ENCODE data around the gene ADAMTS2.

ADAMTS2 gene

GRCh38 chr5:179344431-179345182 lies 654 bp downstream of the ADAMTS2 start:
- Histone ChIP-seq H3K36me3 (replicated peaks) (no peaks in the 10 kb centered on the region), H3K4me1 (peaks cover 9% of the 10 kb centered on the region; the same call in 1 of the 2 replicates), H3K9me3 (no peaks in the 10 kb centered on the region), H3K27me3 (ENCODE audit: low read depth) (0 out of 2 replicates have a peak, but pooled peaks cover 2% of the 10 kb centered on the region), H3K4me3 (peak overlapping the region; percentile 56)
- peak in 1 of 2 experiments; percentile 36 for DNase-seq (ENCODE audit: low spot score in 2 of 2)
- in situ Hi-C loops (cut with MboI; ENCODE audit: low sequenced_read_pairs): no loop called here

- in situ Hi-C loops (cut with MboI; ENCODE audit: low sequenced_read_pairs): no loop called here
- Histone ChIP-seq H3K4me3 (peak overlapping the region; percentile 56), H3K4me1 (peaks cover 9% of the 10 kb centered on the region; the same call in 1 of the 2 replicates), H3K9me3 (no peaks in the 10 kb centered on the region), H3K36me3 (replicated peaks) (no peaks in the 10 kb centered on the region), H3K27me3 (ENCODE audit: low read depth) (0 out of 2 replicates have a peak, but pooled peaks cover 2% of the 10 kb centered on the region)
- DNase-seq (ENCODE audit: low spot score in 2 of 2): peak; percentile 55 to 83
These were observed 1.4 kb downstream of the ADAMTS2 start for GRCh38 chr5:179343719-179344430.

GRCh38 chr5:179343021-179343718 lies 2.1 kb downstream of the ADAMTS2 start:
- H3K4me1 ChIP-seq: peaks cover 9% of the 10 kb centered on the region; the same call in 1 of the 2 replicates
- H3K36me3 ChIP-seq (replicated peaks): no peaks in the 10 kb centered on the region
- peak overlapping the region; percentile 56 for H3K4me3 ChIP-seq
- DNase-seq (ENCODE audit: low spot score in 2 of 2): peak in 1 of 2 experiments; percentile 44
- H3K9me3 ChIP-seq: no peaks in the 10 kb centered on the region
- H3K27me3 ChIP-seq (ENCODE audit: low read depth): 0 out of 2 replicates have a peak, but pooled peaks cover 2% of the 10 kb centered on the region
- in situ Hi-C loops (cut with MboI; ENCODE audit: low sequenced_read_pairs): no loop called here

DNA sequence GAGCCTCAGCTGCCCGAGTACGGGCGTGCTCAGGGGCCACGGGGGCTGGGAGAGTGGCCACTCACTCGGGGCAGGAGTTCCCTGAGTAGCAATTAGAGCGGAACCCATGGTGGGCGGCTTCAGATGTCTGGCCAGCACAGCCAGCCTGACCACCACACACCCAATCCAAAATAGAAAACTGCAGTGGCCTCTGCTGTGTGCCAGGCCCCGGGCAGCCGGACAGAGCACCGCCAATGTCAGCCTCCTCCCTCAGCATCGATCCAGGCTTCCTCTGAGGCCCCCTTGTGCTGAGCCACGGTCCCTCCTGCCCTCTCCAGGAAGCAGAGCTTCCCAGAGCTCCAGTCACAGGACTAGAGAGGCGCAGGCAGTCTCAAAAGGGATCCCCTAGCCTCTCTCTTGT lies 2.7 kb downstream of the ADAMTS2 start:
- H3K4me3 ChIP-seq: peak overlapping the region; percentile 56
- H3K4me1 ChIP-seq: peaks cover 9% of the 10 kb centered on the region; the same call in 1 of the 2 replicates
- in situ Hi-C loops (cut with MboI; ENCODE audit: low sequenced_read_pairs): no loop called here
- no peaks in the 10 kb centered on the region for H3K9me3 ChIP-seq
- peak in 1 of 2 experiments; percentile 51 for DNase-seq (ENCODE audit: low spot score in 2 of 2)
- no peaks in the 10 kb centered on the region for H3K36me3 ChIP-seq (replicated peaks)
- 0 out of 2 replicates have a peak, but pooled peaks cover 2% of the 10 kb centered on the region for H3K27me3 ChIP-seq (ENCODE audit: low read depth)

DNA sequence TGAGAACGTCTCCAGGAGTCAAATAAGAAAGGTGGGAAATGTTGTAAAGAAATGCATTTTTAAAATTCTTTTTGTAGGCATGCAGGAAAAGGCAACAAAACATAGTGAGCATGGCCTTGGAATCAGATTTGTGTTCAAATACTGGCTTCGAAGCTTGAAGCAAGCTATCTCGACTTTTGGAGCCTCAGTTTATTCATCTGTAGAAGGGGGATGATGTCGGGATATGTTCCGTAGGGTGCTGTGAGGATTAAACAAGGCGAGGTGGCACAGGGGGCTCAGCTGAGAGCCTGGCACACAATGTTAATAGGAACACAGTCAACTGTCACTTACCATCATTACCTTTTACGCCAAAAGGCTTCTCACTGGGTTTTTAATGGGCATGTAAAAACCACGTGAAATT lies 4.8 kb downstream of the ADAMTS2 start:
- in situ Hi-C loops (cut with MboI; ENCODE audit: low sequenced_read_pairs): no loop called here
- Histone ChIP-seq H3K27me3 (ENCODE audit: low read depth) (no peaks in the 10 kb centered on the region), H3K36me3 (replicated peaks) (no peaks in the 10 kb centered on the region), H3K9me3 (no peaks in the 10 kb centered on the region), H3K4me1 (peaks cover 9% of the 10 kb centered on the region; the same call in 1 of the 2 replicates), H3K4me3 (no peak overlapping the region)
- no peak for DNase-seq (ENCODE audit: low spot score in 2 of 2)

GRCh38 chr5:179339996-179340395 lies 5.3 kb downstream of the ADAMTS2 start:
- Histone ChIP-seq H3K9me3 (no peaks in the 10 kb centered on the region), H3K36me3 (replicated peaks) (no peaks in the 10 kb centered on the region), H3K4me3 (no peak overlapping the region), H3K4me1 (peaks cover 9% of the 10 kb centered on the region; the same call in 1 of the 2 replicates), H3K27me3 (ENCODE audit: low read depth) (no peaks in the 10 kb centered on the region)
- no peak for DNase-seq (ENCODE audit: low spot score in 2 of 2)
- in situ Hi-C loops (cut with MboI; ENCODE audit: low sequenced_read_pairs): no loop called here

DNA sequence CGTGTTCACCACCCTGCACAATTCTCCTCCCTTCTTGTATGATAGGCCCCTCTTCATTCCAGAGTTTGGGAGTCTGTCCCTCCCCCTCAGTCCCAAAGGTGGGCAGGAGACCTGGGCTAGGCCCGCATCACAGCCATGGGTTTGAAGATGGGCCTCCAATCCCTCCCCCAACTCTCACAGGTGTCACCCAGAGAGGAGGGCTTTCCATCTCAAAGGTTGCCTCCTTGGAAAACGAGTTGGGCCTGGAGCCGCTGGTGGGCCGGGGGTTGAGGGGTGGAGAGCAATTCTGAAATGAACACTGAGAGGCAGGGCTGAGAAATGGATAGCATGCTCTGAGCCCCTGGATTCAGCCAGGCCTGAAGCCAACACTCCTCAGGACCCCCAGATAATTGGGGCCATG lies 6.2 kb downstream of the ADAMTS2 start:
- Histone ChIP-seq H3K9me3 (no peaks in the 10 kb centered on the region), H3K4me1 (peaks cover 9% of the 10 kb centered on the region; the same call in 1 of the 2 replicates), H3K36me3 (replicated peaks) (no peaks in the 10 kb centered on the region), H3K4me3 (no peak overlapping the region), H3K27me3 (ENCODE audit: low read depth) (no peaks in the 10 kb centered on the region)
- in situ Hi-C loops (cut with MboI; ENCODE audit: low sequenced_read_pairs): no loop called here
- DNase-seq (ENCODE audit: low spot score in 2 of 2): no peak

DNA sequence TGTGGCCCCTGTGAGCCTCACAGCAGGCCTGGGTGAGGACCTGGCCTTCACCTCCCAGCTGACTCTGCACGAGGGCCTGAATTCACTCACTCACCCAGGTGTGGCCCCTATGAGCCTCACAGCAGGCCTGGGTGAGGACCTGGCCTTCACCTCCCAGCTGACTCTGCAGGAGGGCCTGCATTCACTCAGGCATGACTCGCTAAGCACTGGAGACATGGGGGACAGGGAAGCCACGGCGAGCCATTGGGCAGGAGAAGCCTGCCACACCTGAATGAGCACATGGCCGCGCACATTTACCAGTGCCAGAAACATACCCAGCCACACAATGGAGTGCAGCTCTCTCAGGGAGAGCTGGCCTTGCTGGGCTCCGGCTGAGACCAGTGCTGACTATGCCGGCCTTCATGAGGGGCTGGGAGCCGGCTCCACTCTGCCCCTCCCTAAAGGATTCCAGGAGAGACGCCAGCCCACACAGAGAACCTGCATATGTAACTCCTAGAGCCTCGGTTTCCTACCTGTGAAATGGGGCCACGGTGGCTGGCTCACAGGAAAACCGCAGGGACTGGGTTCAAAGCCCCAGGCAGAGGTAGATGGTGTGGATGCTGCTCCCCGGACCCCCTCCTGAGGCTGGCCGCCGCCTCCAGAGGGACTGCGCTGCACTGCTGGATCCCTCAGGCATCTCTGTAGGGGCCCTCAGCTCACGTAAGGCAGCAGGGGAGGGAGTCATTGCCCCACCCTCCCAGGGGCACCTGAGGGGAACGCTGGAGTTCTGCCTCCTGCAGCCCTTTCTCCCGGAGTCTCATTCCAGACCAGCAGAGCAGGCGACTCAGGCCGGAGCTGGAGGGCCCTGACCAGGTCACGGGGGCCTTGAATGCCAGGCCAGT lies 7.2 kb downstream of the ADAMTS2 start:
- Histone ChIP-seq H3K36me3 (replicated peaks) (no peaks in the 10 kb centered on the region), H3K4me1 (peaks cover 2% of the 10 kb centered on the region; the same call in 1 of the 2 replicates), H3K9me3 (no peaks in the 10 kb centered on the region), H3K4me3 (no peak overlapping the region), H3K27me3 (ENCODE audit: low read depth) (no peaks in the 10 kb centered on the region)
- DNase-seq (ENCODE audit: low spot score in 2 of 2): no peak
- in situ Hi-C loops (cut with MboI; ENCODE audit: low sequenced_read_pairs): no loop called here

- in situ Hi-C loops (cut with MboI; ENCODE audit: low sequenced_read_pairs): no loop called here
- Histone ChIP-seq H3K27me3 (ENCODE audit: low read depth) (no peaks in the 10 kb centered on the region), H3K36me3 (replicated peaks) (no peaks in the 10 kb centered on the region), H3K4me1 (no peaks in the 10 kb centered on the region), H3K4me3 (no peak overlapping the region), H3K9me3 (no peaks in the 10 kb centered on the region)
- DNase-seq (ENCODE audit: low spot score in 2 of 2): no peak
These were observed 8.1 kb downstream of the ADAMTS2 start for GRCh38 chr5:179336871-179337795.

DNA sequence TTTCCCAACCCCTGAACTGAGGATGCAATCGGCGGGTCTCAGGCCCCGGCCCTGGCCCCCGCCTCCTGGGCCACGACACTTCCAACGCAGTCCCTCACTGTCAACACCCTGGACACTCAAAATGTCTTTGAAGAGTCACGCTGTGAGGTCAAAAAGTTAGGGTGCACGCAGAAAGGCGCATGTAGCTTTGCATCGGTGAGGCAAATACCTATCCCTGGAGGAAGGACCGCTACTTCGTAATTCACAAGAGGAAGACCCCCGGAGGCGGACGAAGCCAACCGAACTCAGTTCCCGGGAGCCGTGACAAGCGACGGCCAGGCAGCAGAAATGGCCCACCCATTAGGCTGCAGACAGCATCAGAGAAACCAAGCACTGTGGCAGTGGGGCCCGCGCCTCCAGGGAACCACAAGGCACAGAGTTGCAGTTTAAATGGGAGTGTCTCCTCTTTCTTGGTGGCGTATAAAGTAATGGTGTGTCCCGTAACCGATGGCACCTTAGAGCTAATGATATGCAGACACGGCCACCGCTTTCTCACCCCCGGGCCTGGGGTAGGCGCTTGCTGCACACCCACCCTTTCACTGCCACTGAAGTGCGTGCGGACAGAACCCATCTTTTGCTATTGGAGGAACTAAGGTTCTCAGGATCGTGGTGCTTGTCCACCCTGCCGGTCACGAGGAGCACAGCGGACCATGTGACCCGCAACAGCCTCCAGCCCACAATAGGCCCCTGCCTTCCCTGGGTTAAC lies 9.0 kb downstream of the ADAMTS2 start:
- H3K27me3 ChIP-seq (ENCODE audit: low read depth): no peaks in the 10 kb centered on the region
- H3K36me3 ChIP-seq (replicated peaks): no peaks in the 10 kb centered on the region
- in situ Hi-C loops (cut with MboI; ENCODE audit: low sequenced_read_pairs): no loop called here
- H3K9me3 ChIP-seq: no peaks in the 10 kb centered on the region
- no peak for DNase-seq (ENCODE audit: low spot score in 2 of 2)
- no peaks in the 10 kb centered on the region for H3K4me1 ChIP-seq
- H3K4me3 ChIP-seq: no peak overlapping the region

DNA sequence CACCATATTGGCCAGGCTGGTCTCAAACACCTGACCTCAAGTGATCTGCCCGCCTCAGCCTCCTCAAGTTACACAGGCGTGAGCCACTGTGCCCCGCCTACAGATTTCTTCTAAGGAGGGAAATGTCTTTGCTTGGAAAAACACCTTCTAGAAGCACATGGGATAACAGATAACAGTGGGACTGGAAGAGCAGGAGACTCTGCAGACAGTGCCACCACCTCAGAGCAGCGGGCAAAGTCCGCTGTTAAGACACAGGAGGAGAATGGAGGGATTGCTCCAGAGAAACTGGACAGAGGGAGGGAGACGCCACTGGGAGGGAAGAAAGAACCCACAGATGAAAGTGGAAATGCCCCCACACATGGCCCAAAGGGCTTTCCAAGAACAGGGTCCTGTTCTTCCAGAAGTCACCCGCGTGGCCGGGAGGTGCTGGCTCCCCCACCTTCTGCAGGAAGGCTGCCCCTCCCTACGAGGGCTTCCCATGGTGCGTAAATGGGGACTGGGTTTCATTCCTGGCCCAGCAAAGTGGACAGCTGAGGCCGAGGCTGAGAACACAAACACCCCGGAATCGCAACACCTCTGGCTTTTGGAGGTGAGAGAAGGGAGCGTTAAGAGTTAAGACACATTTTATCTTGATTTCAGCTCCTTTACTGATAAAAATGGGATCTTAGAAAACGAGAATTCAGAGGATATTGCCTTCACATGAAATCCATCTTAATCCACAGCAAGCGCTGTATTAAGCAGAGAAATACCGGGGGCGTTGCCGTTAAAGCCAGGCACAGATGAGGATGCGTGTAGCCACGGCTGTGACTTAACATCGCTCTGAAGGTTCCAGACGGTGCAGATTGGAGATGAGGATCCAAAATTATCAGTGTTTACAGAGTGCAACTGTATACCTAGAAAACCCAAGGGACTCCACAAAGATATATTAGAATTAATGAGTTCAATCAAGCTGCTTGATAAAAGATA lies 11.2 kb downstream of the ADAMTS2 start:
- H3K27me3 ChIP-seq (ENCODE audit: low read depth): no peaks in the 10 kb centered on the region
- H3K4me1 ChIP-seq: no peaks in the 10 kb centered on the region
- no peak overlapping the region for H3K4me3 ChIP-seq
- in situ Hi-C loops (cut with MboI; ENCODE audit: low sequenced_read_pairs): no loop called here
- no peak for DNase-seq (ENCODE audit: low spot score in 2 of 2)
- no peaks in the 10 kb centered on the region for H3K9me3 ChIP-seq
- H3K36me3 ChIP-seq (replicated peaks): no peaks in the 10 kb centered on the region

All from HAP-1 (cell line).